SKM-1 (cell line): ENCODE data around the gene TRIM63.
A peak's percentile ranks its signal among the peaks of the same experiment; 100 is the strongest.

Experiments used
- DNase-seq: peaks from one replicate; lab custom pipeline; 2025; ENCODE audit not compliant: unreplicated experiment; lab: John Stamatoyannopoulos, UW

Gene TRIM63

DNA sequence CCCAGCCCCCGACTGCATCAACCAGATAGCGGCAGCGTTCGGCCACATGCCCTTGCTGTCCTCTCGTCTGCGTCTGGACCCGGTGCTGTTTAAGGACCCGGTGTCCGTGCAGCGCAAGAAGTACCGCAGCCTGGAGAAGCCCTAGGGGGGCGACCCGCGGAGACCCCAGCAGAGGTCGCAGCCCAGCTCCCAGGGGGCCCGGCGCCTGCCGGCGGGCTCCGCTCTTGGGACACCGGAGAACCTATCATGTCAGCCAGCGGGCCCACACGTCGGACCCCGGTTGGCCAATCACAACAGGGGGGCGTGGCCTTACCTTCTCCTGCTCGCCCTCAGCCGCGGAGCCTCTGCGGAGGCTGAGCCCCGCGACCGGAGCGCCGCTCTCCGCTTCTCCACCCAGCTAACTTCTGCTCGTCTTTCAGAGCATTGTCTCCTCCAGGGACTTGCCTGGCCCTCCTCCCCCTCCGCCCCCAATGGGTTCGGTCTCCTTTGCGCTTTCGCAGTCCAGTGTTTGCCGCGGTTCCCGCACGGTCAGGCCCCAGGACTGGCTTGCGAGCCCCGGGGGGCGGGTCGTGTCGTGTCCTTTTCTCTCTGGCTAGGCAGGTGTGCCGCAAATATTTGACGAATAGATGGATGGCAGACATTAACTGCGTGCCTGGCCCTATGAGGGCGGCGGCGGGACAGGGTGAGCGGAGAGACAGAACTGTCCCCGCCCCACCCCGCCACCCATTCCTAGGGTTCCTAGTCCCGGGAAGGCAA lies 32.0 kb downstream of the TRIM63 start:
- DNase-seq, result peak; percentile 79

DNA sequence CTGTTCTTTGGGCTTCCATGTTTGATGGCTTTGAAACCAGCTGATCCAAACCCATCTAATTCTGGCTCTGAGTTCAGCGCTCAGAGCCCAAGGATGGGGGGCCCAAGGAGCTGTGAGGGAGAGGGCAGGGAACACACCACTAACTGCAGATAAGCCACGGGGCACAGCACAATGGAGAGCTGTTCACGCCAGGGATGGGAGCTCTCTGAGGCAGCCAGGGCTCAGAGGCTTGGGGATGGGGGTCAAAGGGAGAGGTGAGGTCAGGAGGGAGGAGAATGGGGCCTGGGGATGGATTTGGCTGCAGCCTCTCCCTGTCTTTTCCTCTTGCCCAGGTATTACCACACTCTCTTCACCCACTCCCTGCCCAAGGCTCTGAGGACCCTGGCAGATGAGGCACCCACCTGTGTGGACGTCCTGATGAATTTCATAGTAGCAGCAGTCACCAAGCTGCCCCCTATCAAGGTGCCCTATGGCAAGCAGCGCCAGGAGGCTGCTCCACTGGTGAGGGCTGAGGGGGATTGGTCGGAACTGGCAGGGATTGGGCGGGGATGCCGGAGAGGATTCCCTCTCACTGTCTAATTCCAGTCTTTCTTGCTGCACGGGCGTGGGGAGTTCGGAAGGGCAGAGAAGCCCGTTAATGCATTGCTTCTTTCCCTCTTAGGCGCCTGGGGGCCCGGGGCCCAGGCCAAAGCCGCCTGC lies 32.8 kb downstream of the TRIM63 start:
- DNase-seq, result no peak

DNA sequence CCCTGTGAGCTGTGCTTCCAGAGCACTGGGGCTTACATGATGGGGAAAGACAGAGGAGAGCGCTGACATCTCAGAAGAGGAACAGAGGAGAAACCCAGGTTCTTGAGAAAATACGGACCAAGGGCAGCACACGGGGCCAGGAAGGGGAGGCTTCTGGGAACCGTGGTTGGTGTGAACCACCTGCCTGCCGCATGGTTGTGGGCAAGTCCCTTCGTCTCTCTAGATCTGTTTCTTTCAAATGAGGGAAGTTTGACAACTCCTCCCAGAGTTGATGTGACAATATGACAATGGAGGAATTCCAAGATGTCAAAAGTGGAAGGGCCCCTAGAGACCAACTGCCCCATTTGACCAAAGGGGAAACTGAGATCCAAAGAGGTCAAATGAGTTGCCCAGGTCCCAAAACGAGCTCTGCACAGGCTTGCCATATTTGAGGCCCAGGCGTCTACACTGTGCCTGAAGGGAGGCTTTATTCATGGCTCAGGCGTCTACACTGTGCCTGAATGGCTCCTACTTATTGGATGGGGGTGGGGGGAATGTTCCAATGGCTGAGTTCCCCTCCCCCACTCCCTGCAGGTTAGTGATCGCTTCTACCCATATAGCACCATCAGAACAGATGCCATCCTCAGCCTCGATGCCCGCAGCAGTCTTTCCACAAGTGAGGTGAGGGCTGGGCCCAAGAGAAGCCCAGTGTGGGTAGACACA lies 34.6 kb downstream of the TRIM63 start:
- no peak for DNase-seq

DNA sequence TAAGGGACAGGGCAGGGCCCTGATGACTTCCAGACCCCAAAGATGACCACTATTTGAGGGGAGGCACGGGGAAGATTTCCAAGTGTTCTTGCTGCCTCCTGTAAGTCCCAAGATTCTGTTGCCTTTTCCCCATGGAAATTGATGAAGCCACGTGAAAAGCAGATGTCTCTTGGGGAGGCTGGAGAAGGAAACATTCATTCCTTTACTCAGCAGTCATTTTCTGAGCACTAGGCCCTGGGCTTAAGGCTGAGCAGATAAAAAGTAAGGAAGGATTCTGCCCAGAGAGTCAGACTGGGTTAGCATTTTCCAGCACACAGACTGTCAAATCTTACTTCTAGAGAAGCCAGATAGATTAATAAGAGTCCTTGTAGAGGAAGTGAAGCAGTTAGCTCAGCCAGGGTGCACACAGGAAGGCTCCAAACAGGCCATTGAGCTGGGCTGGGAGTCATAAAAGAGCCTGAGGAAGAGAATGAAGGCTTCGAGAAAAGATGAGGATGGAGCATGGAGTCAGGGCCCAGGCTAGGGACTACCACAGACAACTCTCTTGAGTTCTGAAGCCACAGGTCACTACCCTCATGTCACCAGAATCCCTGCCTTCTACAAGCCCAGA lies 35.7 kb downstream of the TRIM63 start:
- no peak for DNase-seq

DNA sequence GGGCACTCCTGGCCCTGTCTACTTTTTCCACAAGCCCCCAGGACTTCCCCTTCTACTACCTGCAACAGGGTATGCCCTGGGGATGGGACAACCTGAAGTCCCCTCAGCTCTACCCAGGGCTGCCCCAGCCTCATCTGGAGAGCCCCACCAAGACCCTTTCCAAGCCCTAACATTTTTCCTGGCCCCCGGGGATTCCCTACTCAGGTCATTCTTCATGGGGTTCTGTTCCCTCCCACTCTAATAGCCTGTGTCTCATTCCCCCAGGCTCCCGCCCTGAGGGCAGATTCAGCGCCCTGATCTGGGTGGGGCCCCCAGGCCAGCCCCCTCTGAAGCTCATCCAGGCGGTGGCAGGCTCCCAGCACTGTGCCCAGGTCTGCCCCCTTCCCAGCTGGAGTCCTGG lies 36.2 kb downstream of the TRIM63 start:
- DNase-seq, result no peak

DNA sequence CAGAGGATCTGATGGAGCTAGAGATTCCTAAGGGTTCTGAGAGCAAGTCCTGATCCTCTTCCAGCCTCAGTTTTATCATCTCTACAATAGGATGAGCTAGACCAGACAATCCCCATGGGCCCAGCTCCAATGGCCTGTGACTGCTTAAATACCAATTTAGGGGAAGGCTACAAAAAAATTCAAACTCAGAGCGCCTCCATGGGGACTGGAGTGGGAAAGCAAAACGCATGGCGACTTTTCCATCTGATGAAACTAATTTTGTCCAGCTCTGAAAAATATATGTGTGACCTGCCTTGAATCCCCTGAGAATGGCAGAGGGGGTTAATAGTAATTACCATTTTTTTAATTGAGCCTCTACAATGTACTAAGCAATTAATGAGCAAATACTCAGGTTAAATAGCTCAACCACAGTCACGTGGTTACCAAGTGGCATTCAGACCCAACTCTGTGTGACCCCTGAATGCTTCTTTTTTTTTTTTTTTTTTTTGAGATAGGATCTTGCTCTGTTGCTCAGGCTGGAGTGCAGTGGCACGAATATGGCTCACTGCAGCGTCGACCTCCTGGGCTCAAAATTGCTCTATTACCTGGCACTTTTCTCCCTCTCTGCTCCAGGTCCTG lies 37.5 kb downstream of the TRIM63 start:
- no peak for DNase-seq

DNA sequence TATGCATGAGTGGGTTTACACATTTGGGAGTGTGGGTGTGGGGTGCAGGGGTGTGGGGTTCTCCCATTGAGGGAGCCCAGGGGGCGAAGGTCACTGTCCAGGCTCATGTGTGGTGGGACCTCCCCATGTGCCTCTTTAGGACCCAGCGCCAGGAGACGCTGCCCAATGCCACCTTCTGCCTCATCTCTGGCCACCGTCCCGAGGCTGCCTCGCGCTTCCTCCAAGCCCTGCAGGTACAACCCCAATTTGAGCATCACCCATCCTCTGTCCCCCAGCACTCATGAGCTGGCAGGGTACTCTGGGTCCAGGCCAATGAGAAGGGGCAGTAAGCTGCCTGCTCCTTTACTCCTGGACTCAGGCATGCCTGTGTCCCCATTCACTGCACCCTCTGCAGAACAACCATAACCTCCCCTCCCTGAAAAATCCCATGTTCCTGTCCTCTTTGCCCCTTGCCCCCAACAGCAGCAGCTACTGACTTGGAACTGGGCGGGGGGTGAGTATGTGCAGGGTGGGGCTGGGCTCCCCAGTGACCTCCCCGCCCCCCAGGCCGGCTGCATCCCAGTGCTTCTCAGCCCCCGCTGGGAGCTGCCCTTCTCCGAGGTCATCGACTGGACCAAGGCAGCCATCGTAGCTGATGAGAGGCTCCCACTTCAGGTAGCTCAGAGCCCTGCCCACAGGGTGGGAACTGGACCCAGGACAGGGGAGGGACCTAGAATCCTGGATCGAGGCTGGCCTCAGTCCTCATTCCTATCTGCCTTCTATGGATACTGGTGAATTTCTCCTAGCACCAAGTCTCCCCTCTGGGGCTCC lies 38.2 kb downstream of the TRIM63 start:
- DNase-seq, result no peak

DNA sequence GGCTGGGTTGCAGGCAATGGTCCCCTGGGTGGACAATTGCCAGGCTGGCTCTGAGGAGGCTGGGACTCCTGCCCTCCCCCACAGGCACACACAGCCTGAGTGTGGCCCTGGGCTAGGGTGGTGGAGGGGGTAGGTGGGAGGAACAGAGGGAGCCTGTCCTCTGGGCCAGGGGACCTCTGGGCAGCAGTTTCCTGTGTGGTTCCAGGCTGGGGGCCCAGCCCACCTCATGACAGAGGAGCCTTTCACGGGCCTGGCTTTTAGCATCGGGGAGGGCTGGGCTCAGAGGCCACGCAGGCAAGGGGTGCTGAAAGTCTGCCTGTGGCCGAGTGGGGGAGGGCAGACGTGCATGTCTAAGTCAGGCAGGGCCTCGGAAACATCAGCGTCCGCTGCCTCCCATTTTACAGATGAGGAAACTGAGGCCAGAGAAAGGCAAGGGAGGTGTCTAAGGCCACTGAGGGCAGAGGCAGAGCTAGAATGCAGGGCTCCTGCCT lies 38.9 kb downstream of the TRIM63 start:
- DNase-seq, result no peak

DNA sequence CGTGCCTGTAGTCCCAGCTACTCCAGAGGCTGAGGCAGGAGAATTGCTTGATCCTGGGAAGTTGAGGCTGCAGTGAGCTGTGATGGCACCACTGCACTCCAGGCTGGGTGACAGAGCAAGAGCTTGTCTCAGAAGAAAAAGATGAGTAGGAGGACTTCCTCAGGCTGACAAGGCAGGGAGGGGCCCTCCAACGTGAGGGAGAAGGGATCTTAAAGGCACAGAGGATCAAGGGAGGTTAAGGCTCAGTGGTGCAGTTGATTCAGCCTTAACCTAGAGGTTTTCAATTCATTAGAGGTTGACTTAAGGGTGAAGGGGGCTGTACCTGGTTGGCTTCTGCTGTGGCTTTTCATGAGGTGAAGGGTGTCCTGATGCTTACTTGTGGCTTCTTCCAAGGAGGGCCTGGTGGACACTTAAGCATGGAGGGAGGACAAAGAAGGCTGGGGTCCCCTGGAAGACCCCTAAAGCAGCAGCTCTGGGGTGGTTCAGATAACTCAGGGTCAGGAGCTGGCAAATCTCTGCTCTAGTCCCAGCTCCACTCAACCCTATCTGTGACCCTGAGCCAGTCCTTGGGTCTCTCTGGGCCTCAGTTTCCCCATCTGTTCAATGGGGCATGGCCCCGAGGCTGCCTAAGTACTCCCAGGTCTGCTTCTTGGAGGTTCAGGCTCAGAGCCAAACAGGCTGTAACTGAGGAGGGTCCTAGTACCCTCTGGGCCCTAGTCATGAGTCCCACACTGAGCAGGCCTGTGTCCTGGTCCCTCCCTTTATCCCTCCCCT lies 39.5 kb downstream of the TRIM63 start:
- no peak for DNase-seq

DNA sequence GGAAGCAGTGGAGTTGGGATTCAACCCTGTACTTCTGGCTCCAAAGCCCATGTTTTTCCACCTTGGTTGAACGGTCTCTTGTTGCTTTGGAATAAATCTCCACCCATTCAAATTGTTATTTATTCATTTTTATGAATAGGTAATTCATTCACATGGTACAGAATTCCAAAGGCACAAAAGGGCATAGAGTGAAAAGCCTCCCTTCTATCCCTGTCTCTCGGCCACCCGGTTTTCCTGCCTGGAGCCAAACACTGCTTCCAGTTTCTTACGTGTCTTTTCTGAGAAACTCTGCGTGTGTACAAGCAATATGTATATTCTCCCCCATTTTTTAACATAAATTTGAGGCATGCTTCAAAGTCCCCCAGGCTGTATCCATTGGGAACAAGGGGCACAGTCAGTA lies 41.9 kb downstream of the TRIM63 start:
- no peak for DNase-seq

DNA sequence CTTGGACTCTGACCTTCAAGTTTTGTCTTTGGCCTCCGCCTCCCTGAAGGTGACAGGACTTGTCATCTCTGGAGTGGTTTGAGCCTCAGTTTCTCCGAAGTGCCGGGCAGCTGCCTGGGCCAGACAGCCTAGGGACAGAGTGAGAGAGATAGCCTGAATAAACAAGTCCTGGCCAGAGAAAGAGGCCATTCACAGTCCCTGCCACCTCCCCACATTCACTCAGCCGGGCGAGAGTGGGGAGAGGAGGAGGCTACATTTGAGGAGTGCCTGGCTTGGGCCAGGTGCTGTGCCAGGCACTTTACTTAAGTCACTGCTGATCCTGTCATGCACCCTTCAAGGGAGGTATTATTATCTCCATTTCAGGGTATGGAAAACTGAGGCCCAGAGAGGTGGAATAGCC lies 42.4 kb downstream of the TRIM63 start:
- no peak for DNase-seq

DNA sequence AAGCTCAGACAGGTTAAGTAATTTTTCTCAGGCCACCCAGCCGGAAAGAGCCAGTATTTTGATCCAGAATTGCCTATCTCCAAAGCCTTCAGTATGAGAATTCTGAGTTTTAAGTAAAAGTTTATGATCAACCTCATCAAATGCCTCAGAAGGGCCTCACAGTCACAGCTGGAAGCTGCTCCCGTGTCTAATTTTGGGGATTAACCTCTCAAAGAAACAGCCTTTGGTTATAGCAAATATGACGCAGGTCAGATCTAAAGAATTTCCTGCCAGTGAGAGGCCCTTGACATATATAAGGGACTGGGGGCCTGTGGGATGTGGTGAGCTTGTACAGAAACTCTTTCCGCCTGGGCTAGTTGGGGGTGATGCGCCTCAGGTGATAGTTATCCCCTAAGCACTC lies 43.6 kb downstream of the TRIM63 start:
- DNase-seq, result no peak

DNA sequence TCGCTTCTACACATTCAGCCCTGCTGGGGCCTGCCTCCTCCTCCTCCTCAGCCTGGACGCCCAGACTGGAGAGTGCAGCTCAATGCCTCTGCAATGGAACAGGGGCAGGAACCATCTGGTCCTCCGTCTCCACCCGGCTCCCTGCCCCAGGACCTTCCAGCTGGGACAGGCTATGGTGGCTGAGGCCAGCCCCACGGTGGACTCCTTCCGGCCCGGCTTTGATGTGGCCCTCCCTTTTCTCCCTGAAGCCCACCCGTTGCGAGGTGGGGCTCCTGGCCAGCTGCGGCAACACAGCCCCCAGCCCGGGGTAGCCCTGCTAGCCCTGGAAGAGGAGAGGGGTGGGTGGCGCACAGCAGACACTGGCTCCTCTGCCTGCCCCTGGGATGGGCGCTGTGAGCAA lies 44.4 kb downstream of the TRIM63 start:
- DNase-seq, result no peak

DNA sequence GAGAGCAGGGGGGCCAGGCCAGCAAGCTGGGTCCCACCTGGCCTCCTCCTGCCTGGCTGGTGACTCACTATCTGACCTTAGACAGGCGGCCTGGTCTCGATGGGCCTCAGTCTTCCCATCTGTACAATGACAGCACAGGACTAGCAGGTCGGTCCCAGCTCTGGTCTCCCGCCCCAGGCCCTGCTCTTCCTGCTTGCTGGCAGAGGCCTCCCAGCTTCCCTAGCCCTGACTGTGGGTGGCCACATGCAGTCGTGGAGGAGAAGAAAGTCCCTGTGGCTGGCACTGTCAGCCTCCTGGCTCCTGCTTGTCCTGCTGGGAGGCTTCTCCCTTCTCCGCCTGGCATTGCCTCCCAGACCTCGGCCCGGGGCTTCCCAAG lies 45.0 kb downstream of the TRIM63 start:
- no peak for DNase-seq

DNA sequence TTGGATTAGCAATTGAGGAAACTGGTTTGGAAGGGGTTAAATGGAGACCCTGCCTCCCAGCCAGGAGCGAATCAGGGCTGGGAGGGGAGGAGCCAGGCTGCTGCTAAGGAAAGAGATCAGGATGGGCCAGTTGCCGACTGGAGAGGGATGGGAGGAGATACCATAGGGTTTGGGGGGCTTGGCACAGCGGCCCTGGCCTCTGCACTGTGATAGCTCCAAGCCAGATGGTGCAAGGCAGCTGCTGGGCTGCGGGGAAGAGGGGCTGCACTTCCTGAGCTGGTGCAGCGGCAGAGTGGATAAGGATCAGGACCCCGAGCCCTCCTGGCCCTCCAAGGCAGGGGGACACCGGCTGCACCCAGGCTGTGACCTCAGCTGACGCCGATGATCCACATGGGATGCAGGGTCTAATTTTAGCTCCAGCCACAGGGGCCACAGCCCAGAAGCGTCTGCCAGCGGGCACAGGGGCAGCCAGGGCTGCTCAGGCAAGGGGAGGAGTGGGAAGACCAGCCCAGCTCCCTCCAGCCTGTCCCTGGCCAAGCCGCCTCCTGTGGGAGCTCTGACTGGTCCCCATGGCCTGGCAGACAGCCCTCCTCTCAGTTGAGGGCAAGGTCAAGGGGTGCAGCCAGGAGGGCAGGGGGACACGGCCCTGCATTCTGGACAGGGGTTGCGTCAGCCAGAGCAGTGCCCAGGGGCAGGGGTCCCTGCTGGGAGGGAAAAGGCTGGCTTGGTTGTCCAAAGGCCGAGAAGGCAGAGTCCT lies 45.6 kb downstream of the TRIM63 start, which contains the start of gene EXTL1:
EXTL1 (plus strand) TSS at position 129 of the 757 bp plus-strand sequence. CDS start 872 bp downstream, outside the sequence.
- DNase-seq, result no peak

DNA sequence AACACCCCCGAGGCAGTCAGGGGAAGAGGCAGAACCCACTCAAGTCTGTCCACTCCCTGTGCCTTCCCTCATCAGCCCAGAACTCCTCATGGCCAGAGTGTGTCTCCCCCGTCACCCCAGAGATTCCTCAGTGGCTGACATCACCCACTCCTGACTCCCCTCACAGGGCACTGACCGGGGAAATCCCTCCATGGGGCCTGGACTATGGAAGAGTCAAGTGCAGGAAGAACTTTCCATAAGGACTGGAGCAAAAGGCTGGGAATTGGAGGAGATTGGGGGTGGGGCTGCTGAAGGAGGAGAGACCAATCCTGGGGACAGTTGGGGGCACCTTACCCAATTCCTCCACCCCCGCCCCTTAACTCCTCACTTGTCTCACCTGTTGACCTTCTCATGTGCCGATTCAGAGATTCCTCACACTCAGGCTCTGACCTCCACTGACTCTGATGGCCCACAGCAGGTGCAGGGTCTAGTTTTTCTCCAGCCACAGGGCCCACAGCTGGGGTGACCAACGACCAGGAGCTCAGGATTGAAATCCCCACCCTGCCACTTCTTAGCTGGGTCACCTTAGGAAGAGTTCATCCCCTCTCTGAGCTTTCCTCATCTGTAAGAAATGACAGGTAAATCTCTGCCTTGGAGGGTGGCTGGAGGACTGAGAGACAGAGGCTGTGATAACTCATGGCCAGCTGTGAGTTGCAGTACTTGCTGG lies 46.3 kb downstream of the TRIM63 start:
- DNase-seq, result no peak

DNA sequence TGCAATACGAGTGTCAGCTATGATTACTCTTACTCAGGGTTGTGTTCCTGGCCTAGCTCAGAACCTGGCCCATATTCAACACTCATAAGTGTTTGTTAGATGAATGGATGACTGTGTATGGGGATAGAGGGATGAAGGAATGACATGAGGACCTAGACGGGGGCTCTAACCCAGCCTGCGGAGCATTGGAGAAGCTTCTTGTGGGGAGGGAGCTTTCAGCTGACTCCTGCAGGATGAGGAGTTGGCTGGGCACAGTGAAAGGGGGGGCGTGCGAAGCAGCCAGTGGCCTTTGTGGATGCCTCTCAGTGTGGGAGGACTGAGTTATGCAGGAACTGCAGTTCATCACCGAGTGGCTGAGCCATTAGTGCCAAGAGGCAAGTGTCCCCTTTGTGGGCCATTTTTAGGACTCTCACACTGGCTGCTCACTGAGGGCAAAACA lies 47.1 kb downstream of the TRIM63 start:
- no peak for DNase-seq
